Chondrocyte (in vitro differentiated cells): ENCODE results near the gene TMTC2. TPM values are rescaled to one million over a fixed set of nuclear protein-coding genes. Genes with fewer than 3 reads are reported as not detected.

Source experiments
- DNase-seq: peaks from one replicate; pipeline ENCODE4 v3.0.0; 2021; ENCODE audit warnings: mixed read lengths, low spot score
- H3K27ac Mint-ChIP-seq: one replicate; pipeline ENCODE4 v1.8.0; 2021; ENCODE audit warnings: mild to moderate bottlenecking, moderate library complexity, mixed read lengths; ENCODE audit not compliant: unreplicated experiment
- H3K27me3 Mint-ChIP-seq: 2 replicates; pipeline ENCODE4 v1.8.0; 2021; ENCODE audit warnings: low read depth, mixed read lengths
- H3K36me3 Mint-ChIP-seq: 2 replicates; pipeline ENCODE4 v1.8.0; 2021; ENCODE audit warnings: low read depth, mixed read lengths
- H3K4me1 Mint-ChIP-seq: 2 replicates; pipeline ENCODE4 v1.8.0; 2021; ENCODE audit warnings: low read depth, mild to moderate bottlenecking, mixed read lengths
- H3K4me3 Mint-ChIP-seq: one replicate; pipeline ENCODE4 v1.8.0; 2021; ENCODE audit warnings: mild to moderate bottlenecking, moderate library complexity, mixed read lengths; ENCODE audit not compliant: unreplicated experiment
- H3K9me3 Mint-ChIP-seq: 2 replicates; pipeline ENCODE4 v1.8.0; 2021; ENCODE audit warnings: low read depth, mixed read lengths
- CTCF ChIP-seq: fragments of 200-600 bp; sonication (generic); IDR thresholded peaks from 2 replicates; pipeline ENCODE4 v1.5.0; 2021; ENCODE audit warnings: antibody characterized with exemption, mild to moderate bottlenecking, moderate library complexity
- total RNA-seq: library from RNA; stranded (reverse); gene quantifications from 3 replicates; pipeline ENCODE4 v1.2.1, GENCODE V29; 2021

Gene TMTC2
- total RNA-seq, 1 donor from 2014 or later = 1.4 TPM

GRCh38 chr12:83157604-83158003, 470.9 kb downstream of the TMTC2 start:
- no peaks in the 10 kb centered on the region for H3K36me3 Mint-ChIP-seq
- no peak for TF ChIP-seq CTCF
- H3K27ac Mint-ChIP-seq = no peak overlapping the region
- H3K27me3 Mint-ChIP-seq = peaks cover 7% of the 10 kb centered on the region
- no peak for DNase-seq
- peaks cover 4% of the 10 kb centered on the region for H3K9me3 Mint-ChIP-seq
- no peaks in the 10 kb centered on the region for H3K4me1 Mint-ChIP-seq
- H3K4me3 Mint-ChIP-seq = no peak overlapping the region

- H3K9me3 Mint-ChIP-seq = peaks cover 4% of the 10 kb centered on the region
- no peak overlapping the region for H3K4me3 Mint-ChIP-seq
- H3K27me3 Mint-ChIP-seq = peaks cover 6% of the 10 kb centered on the region
- no peaks in the 10 kb centered on the region for H3K4me1 Mint-ChIP-seq
- no peaks in the 10 kb centered on the region for H3K36me3 Mint-ChIP-seq
- no peak for TF ChIP-seq CTCF
- no peak overlapping the region for H3K27ac Mint-ChIP-seq
- DNase-seq = no peak
Observed at GRCh38 chr12:83158613-83159207, 472.0 kb downstream of the TMTC2 start.

- H3K4me3 Mint-ChIP-seq = no peak overlapping the region
- no peak for TF ChIP-seq CTCF
- no peaks in the 10 kb centered on the region for H3K4me1 Mint-ChIP-seq
- no peak for DNase-seq
- no peaks in the 10 kb centered on the region for H3K36me3 Mint-ChIP-seq
- no peak overlapping the region for H3K27ac Mint-ChIP-seq
- H3K27me3 Mint-ChIP-seq = peaks cover 6% of the 10 kb centered on the region
- H3K9me3 Mint-ChIP-seq = no peaks in the 10 kb centered on the region
Observed at GRCh38 chr12:83161456-83161855, 474.8 kb downstream of the TMTC2 start.

- DNase-seq = no peak
Observed at GRCh38 chr12:83168751-83169150, 482.0 kb downstream of the TMTC2 start.

GRCh38 chr12:83172441-83172840, 485.7 kb downstream of the TMTC2 start:
- H3K9me3 Mint-ChIP-seq = no peaks in the 10 kb centered on the region
- H3K36me3 Mint-ChIP-seq = no peaks in the 10 kb centered on the region
- DNase-seq = no peak
- no peaks in the 10 kb centered on the region for H3K27me3 Mint-ChIP-seq
- TF ChIP-seq CTCF = no peak
- no peaks in the 10 kb centered on the region for H3K4me1 Mint-ChIP-seq
- H3K27ac Mint-ChIP-seq = no peak overlapping the region
- H3K4me3 Mint-ChIP-seq = no peak overlapping the region

More at GRCh38 chr12:83168751-83169150, 482.0 kb downstream of the TMTC2 start:
- H3K27me3 Mint-ChIP-seq = no peaks in the 10 kb centered on the region
- TF ChIP-seq CTCF = no peak
- H3K4me3 Mint-ChIP-seq = no peak overlapping the region
- no peaks in the 10 kb centered on the region for H3K4me1 Mint-ChIP-seq
- no peaks in the 10 kb centered on the region for H3K9me3 Mint-ChIP-seq
- H3K27ac Mint-ChIP-seq = no peak overlapping the region
- H3K36me3 Mint-ChIP-seq = no peaks in the 10 kb centered on the region
